Measurements from ENCODE around the gene OXSR1. TPM values are rescaled to one million over a fixed set of nuclear protein-coding genes. Genes with fewer than 3 reads are reported as not detected.

OXSR1 gene
- total and polyA plus RNA-seq, 2 of the 13 experiments (the other 11 are each of a cell fraction or from before 2014, with no cell fraction given): 27.4 to 32.6 TPM

DNA sequence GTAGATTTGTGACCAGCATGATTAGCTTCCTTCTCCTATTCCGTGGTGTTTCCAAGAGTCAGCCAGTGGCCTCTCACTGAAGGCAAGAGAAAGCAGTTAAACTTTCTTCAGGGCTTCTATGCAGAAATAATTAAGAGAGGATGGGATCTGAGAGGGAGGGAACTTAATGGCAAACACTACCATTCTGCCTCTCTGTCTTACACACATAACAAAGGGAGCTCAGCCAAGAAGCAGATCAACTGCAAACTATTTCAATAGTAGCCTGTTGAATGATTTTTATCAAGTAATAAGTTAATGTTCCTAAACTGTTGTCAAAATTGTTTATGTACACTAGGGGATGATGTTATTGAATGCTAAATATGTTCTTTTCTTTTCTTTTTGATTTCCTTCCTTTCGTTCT, 11.8 kb downstream of the OXSR1 start:
- peaks cover 6% of the 10 kb centered on the region; the same call in 1 of the 2 replicates for H3K4me1 ChIP-seq (ENCODE audit: insufficient read depth, low read length)
- H3K9ac ChIP-seq (ENCODE audit: insufficient read depth, low read depth, low read length): no peak overlapping the region
- FAIRE-seq (no peak), DNase-seq (ENCODE audit: low spot score) (no peak), ATAC-seq (no peak)
- H3K4me2 ChIP-seq (ENCODE audit: low read depth, low read length): no peak overlapping the region
- H2AFZ ChIP-seq (ENCODE audit: low read length): no peak overlapping the region
- H3K4me3 ChIP-seq (replicated peaks in 1 of 3; ENCODE audit: insufficient read depth in 1 of 3, low read depth in 2 of 3, low read length in 3 of 3): no peak overlapping the region
- no peak overlapping the region for H3K27ac ChIP-seq (ENCODE audit: extremely low read length, insufficient read depth, low read length)
- H3K36me3 ChIP-seq (replicated peaks in 1 of 2; ENCODE audit: control insufficient read depth in 1 of 2, insufficient read depth in 2 of 2, low read length in 2 of 2): 0 out of 5 replicates have a peak, but pooled peaks cover 2 to 7% of the 10 kb centered on the region in 2 experiments
- CTCF ChIA-PET (ENCODE audit: low intra/inter-chr PET ratio, low total read pairs): no interaction called here
- POLR2A ChIA-PET: no interaction called here
- H3K9me3 ChIP-seq (ENCODE audit: low read length): no peaks in the 10 kb centered on the region
- H3K27me3 ChIP-seq (ENCODE audit: control insufficient read depth in 1 of 2, insufficient read depth in 2 of 2, low read length in 2 of 2): no peaks in the 10 kb centered on the region
- no TSS peak for BruUV-seq (replicated peaks)
- H3K79me2 ChIP-seq (ENCODE audit: insufficient read depth, low read length): peaks cover 86% of the 10 kb centered on the region
- intact Hi-C loops (cut with micrococcal nuclease; ENCODE audit: unreplicated experiment): no loop called here
- peaks cover 20% of the 10 kb centered on the region for H4K20me1 ChIP-seq (ENCODE audit: insufficient read depth, low read length)
- in situ Hi-C loops (cut with HindIII; ENCODE audit: extremely low pct_ligation_motif_present, low pct_unique_long_range_greater_than_20kb): no loop called here
- 88% methylated on average over 2 of the region's 2 CpGs for WGBS (ENCODE audit: low lambda C conversion rate)
- TF ChIP-seq GATAD1 (CRISPR knock-in tag; IDR thresholded peaks at IDR 0.05): no peak
- TF ChIP-seq, protein P1, sequence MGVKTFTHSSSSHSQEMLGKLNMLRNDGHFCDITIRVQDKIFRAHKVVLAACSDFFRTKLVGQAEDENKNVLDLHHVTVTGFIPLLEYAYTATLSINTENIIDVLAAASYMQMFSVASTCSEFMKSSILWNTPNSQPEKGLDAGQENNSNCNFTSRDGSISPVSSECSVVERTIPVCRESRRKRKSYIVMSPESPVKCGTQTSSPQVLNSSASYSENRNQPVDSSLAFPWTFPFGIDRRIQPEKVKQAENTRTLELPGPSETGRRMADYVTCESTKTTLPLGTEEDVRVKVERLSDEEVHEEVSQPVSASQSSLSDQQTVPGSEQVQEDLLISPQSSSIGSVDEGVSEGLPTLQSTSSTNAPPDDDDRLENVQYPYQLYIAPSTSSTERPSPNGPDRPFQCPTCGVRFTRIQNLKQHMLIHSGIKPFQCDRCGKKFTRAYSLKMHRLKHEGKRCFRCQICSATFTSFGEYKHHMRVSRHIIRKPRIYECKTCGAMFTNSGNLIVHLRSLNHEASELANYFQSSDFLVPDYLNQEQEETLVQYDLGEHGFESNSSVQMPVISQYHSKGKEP (CRISPR knock-in tag; IDR thresholded peaks at IDR 0.05): no peak
- TF ChIP-seq ZNF234 (CRISPR knock-in tag; conservative IDR thresholded peaks at IDR 0.05): no peak
- TF ChIP-seq ZFP82 (CRISPR knock-in tag; IDR thresholded peaks at IDR 0.05; ENCODE audit: borderline replicate concordance): no peak
- TF ChIP-seq, protein P2, sequence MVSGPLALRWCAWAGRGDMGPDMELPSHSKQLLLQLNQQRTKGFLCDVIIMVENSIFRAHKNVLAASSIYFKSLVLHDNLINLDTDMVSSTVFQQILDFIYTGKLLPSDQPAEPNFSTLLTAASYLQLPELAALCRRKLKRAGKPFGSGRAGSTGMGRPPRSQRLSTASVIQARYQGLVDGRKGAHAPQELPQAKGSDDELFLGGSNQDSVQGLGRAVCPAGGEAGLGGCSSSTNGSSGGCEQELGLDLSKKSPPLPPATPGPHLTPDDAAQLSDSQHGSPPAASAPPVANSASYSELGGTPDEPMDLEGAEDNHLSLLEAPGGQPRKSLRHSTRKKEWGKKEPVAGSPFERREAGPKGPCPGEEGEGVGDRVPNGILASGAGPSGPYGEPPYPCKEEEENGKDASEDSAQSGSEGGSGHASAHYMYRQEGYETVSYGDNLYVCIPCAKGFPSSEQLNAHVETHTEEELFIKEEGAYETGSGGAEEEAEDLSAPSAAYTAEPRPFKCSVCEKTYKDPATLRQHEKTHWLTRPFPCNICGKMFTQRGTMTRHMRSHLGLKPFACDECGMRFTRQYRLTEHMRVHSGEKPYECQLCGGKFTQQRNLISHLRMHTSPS (CRISPR knock-in tag; IDR thresholded peaks at IDR 0.05; ENCODE audit: low read depth): no peak
- no peak for TF ChIP-seq TCF7L2 (IDR thresholded peaks at IDR 0.05; ENCODE audit: low read depth, low read length)
- TF ChIP-seq NR2F2 (IDR thresholded peaks at IDR 0.05; ENCODE audit: borderline replicate concordance, low read depth): no peak
- no peak for TF ChIP-seq SNAPC5 (CRISPR knock-in tag; IDR thresholded peaks at IDR 0.05; ENCODE audit: borderline replicate concordance)
- TF ChIP-seq IRF1 (CRISPR knock-in tag; IDR thresholded peaks at IDR 0.05; ENCODE audit: low read depth): no peak
- TF ChIP-seq RARG (CRISPR knock-in tag; IDR thresholded peaks at IDR 0.05; ENCODE audit: low read depth): no peak
- TF ChIP-seq NFATC3 (CRISPR knock-in tag; IDR thresholded peaks at IDR 0.05): no peak
- TF ChIP-seq RBM39 (IDR thresholded peaks at IDR 0.05; ENCODE audit: low read depth, low read length, poor library complexity, severe bottlenecking): no peak
- TF ChIP-seq ZBTB34 (CRISPR knock-in tag; IDR thresholded peaks at IDR 0.05): no peak
- TF ChIP-seq GRHL1 (CRISPR knock-in tag; conservative IDR thresholded peaks at IDR 0.05): no peak
- no peak for TF ChIP-seq PLRG1 (conservative IDR thresholded peaks at IDR 0.05)
- TF ChIP-seq NPAS2 (CRISPR knock-in tag; IDR thresholded peaks at IDR 0.05; ENCODE audit: borderline replicate concordance): no peak
- no peak for TF ChIP-seq PRMT3 (CRISPR knock-in tag; IDR thresholded peaks at IDR 0.05; ENCODE audit: borderline replicate concordance, low read depth)
- no peak for TF ChIP-seq POLR2A (IDR thresholded peaks at IDR 0.05; ENCODE audit: insufficient read depth in 1 of 2, low read depth in 2 of 2, low read length in 2 of 2)
- TF ChIP-seq SNAPC2 (CRISPR knock-in tag; IDR thresholded peaks at IDR 0.05): no peak
